ENCODE results near the gene IQCH. TPM values are rescaled to one million over a fixed set of nuclear protein-coding genes. Genes with fewer than 3 reads are reported as not detected.

Gene IQCH
- total and polyA plus RNA-seq, 8 donors: 0.49 to 1.6 (median 1.2) TPM

GRCh38 chr15:67327312-67327711 is 72.7 kb downstream of the IQCH start:
- no peak for FAIRE-seq
- Histone ChIP-seq H3K4me3 (no peak overlapping the region), H3K27me3 (no peaks in the 10 kb centered on the region), H3K4me1 (no peaks in the 10 kb centered on the region), H3K27ac (no peak overlapping the region), H3K36me3 (no peaks in the 10 kb centered on the region), H3K9me3 (no peaks in the 10 kb centered on the region)
- no peak for TF ChIP-seq CTCF (IDR thresholded peaks at IDR 0.05)
- intact Hi-C loops (cut with DNase I): no loop called here
- no peak for DNase-seq
- 85 to 93% methylated on average over 1 of the region's 1 CpG for WGBS, 2 donors
- no peak for ATAC-seq

DNA sequence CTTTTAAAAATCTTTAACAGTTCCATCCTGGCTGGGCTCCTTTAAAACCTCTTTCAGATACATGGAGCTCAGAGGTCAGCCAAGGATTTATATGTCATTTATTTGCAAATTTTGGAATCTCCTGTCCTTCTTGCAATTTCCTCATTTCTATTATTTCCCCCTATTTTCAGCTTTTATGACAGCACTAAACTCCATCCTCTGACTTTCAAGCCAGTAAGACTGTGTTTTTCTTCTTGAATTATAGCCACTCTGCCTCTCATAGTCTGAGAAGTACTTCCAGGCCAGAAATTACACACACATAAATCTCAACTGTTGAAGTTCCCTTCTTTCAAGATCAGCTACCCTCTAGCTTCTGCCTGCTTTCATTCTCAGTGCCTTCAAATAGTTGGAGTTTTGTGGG is 73.2 kb downstream of the IQCH start:
- Histone ChIP-seq H3K27me3 (no peaks in the 10 kb centered on the region), H3K9me3 (no peaks in the 10 kb centered on the region), H3K27ac (no peak overlapping the region), H3K4me1 (no peaks in the 10 kb centered on the region), H3K36me3 (no peaks in the 10 kb centered on the region), H3K4me3 (no peak overlapping the region)
- intact Hi-C loops (cut with DNase I): no loop called here
- FAIRE-seq: no peak
- TF ChIP-seq CTCF (IDR thresholded peaks at IDR 0.05): no peak
- DNase-seq: no peak
- no peak for ATAC-seq

DNA sequence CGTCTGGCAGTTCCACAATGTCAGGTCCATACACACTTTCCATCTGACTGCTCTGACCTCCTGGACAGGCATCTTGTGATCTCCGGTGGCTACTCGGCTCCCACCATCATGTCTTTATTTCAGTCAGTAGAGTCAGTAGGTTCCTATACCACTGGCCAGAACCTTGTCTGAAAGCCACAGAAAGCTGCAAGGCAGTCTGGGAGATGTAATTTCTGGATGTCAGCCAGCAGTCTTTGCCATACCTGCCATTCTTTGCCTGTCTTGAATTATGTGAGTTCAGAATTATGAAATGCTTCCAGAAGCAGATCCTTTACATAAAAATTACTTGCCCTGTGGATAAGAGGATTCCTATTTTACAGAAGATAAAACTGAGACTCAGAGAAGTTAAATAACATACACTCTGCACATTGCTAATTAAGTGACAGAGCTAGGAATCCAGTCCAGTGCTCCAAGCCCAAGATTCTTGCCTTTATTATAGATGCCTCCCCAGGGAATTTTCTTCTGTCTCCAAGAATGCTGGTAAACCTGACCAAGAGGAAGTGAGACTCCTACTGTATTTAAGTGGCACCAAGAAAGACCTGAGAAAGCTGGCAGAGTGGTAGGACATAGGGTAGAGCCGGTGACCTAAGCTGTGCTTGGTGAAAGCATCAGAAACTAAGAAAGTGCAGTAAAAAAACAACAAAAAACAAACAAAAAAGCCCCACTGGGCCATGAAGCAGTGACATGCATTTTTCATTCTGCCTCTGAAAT is 75.6 kb downstream of the IQCH start:
- WGBS, 2 donors: 88 to 92% methylated on average over 4 of the region's 4 CpGs
- no peak overlapping the region for H3K27ac ChIP-seq
- H3K4me3 ChIP-seq: no peak overlapping the region
- ATAC-seq (no peak), FAIRE-seq (no peak), DNase-seq (peak in 1 of 6 donors; percentile 12)
- H3K4me1 ChIP-seq: no peaks in the 10 kb centered on the region
- H3K36me3 ChIP-seq: no peaks in the 10 kb centered on the region
- no peak for TF ChIP-seq CTCF (IDR thresholded peaks at IDR 0.05)
- intact Hi-C loops (cut with DNase I): no loop called here
- no peaks in the 10 kb centered on the region for H3K9me3 ChIP-seq
- no peaks in the 10 kb centered on the region for H3K27me3 ChIP-seq

DNA sequence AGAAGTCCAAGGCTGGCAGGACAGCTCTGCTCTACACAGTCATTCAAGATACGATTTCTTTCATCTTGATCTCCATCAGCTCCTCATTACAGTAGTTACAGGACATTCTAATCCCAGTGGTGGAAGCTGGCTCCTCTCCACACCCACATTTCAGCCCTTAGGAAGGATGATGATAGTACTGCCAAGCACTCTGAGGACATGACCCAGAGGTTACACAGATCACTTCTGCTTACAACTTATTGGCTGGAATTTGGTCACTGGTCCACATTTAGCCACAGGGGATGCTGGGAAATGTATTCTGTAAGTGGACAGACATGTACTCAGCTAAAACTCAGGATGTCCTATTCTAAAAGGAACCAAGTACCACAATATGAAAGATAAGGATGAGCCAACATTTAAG is 77.1 kb downstream of the IQCH start:
- no peak for DNase-seq

More for the DNA sequence above, 77.1 kb downstream of the IQCH start:
- WGBS, 2 donors: 77 to 90% methylated on average over 1 of the region's 1 CpG
- Histone ChIP-seq H3K4me1 (no peaks in the 10 kb centered on the region), H3K4me3 (no peak overlapping the region), H3K9me3 (no peaks in the 10 kb centered on the region), H3K27ac (no peak overlapping the region), H3K27me3 (no peaks in the 10 kb centered on the region), H3K36me3 (no peaks in the 10 kb centered on the region)
- intact Hi-C loops (cut with DNase I): no loop called here
- ATAC-seq (no peak), FAIRE-seq (no peak)
- no peak for TF ChIP-seq CTCF (IDR thresholded peaks at IDR 0.05)

Data from pancreas (tissue), 10 donors.